GM23338 (cell line): Measurements from ENCODE around the gene C12orf56. TPM values are rescaled to one million over a fixed set of nuclear protein-coding genes. Genes with fewer than 3 reads are reported as not detected.

Experiments
- ATAC-seq: fragments of 200-7000 bp; cut with Tn5 transposase; 3 replicates; pipeline ENCODE4 v1.9.1; 2020
- DNase-seq: peaks from one replicate; pipeline ENCODE4 v3.0.0-alpha.2; 2015; ENCODE audit warnings: low spot score
- H2AFZ ChIP-seq: fragments of 200-600 bp; sonication (generic); 2 replicates; pipeline ENCODE4 v1.8.0; 2016; ENCODE audit warnings: antibody characterized with exemption, mild to moderate bottlenecking, moderate library complexity
- H3F3A ChIP-seq: fragments of 200-600 bp; sonication (generic); replicated peaks from 2 replicates; pipeline ENCODE4 v1.8.0; 2017; ENCODE audit warnings: antibody characterized with exemption, mixed run types, low read depth
- H3K27ac ChIP-seq: fragments of 200-600 bp; sonication (generic); 2 replicates; pipeline ENCODE4 v1.6.1; 2016; ENCODE audit warnings: low read depth
- H3K27me3 ChIP-seq: fragments of 200-600 bp; sonication (generic); 2 replicates; pipeline ENCODE4 v1.8.0; 2016; ENCODE audit warnings: mild to moderate bottlenecking, mixed run types, moderate library complexity; ENCODE audit not compliant: insufficient read depth
- H3K36me3 ChIP-seq: fragments of 200-600 bp; sonication (generic); 2 replicates; pipeline ENCODE4 v1.8.0; 2016; ENCODE audit warnings: mild to moderate bottlenecking; ENCODE audit not compliant: insufficient read depth
- H3K4me1 ChIP-seq: fragments of 200-600 bp; sonication (generic); 2 replicates; pipeline ENCODE4 v1.8.0; 2016; ENCODE audit warnings: mild to moderate bottlenecking, moderate library complexity; ENCODE audit not compliant: insufficient read depth
- H3K4me2 ChIP-seq: fragments of 200-600 bp; sonication (generic); 2 replicates; pipeline ENCODE4 v1.7.1; 2017; ENCODE audit warnings: mixed run types
- H3K4me3 ChIP-seq: fragments of 200-600 bp; sonication (generic); 2 replicates; pipeline ENCODE4 v1.6.1; 2016; ENCODE audit warnings: mixed run types
- H3K79me2 ChIP-seq: fragments of 200-600 bp; sonication (generic); replicated peaks from 2 replicates; pipeline ENCODE4 v1.8.0; 2017; ENCODE audit warnings: mild to moderate bottlenecking; ENCODE audit not compliant: insufficient read depth
- H3K9me2 ChIP-seq: fragments of 200-600 bp; sonication (generic); 2 replicates; pipeline ENCODE4 v1.8.0; 2017; ENCODE audit not compliant: insufficient read depth
- H4K20me1 ChIP-seq: fragments of 200-600 bp; sonication (generic); replicated peaks from 2 replicates; pipeline ENCODE4 v1.8.0; 2017; ENCODE audit warnings: mild to moderate bottlenecking; ENCODE audit not compliant: insufficient read depth
- H3K27ac Mint-ChIP-seq: 2 replicates; pipeline ENCODE4 v1.8.0; 2020; ENCODE audit warnings: inconsistent platforms, mild to moderate bottlenecking, moderate library complexity, mixed read lengths
- H3K27me3 Mint-ChIP-seq: 3 replicates; pipeline ENCODE4 v1.8.0; 2022; ENCODE audit warnings: low read depth, mild to moderate bottlenecking, moderate library complexity, mixed read lengths, inconsistent platforms; ENCODE audit not compliant: insufficient read depth, poor library complexity
- H3K36me3 Mint-ChIP-seq: 3 replicates; pipeline ENCODE4 v1.8.0; 2021; ENCODE audit warnings: low read depth, mild to moderate bottlenecking, inconsistent platforms, moderate library complexity, mixed read lengths
- H3K4me1 Mint-ChIP-seq: 3 replicates; pipeline ENCODE4 v1.8.0; 2020; ENCODE audit warnings: mild to moderate bottlenecking, inconsistent platforms, mixed read lengths
- H3K4me3 Mint-ChIP-seq: 3 replicates; pipeline ENCODE4 v1.8.0; 2021; ENCODE audit warnings: moderate library complexity, mild to moderate bottlenecking, inconsistent platforms, mixed read lengths
- H3K9me3 Mint-ChIP-seq: 3 replicates; pipeline ENCODE4 v1.8.0; 2020; ENCODE audit warnings: moderate library complexity, mild to moderate bottlenecking, inconsistent platforms, mixed read lengths
- CREB1 ChIP-seq: fragments of 250-450 bp; sonication (Bioruptor Pico); IDR thresholded peaks from 2 replicates; pipeline ENCODE4 v1.5.0; 2020; ENCODE audit warnings: low read depth, mild to moderate bottlenecking, moderate library complexity
- EZH2 ChIP-seq: fragments of 200-600 bp; sonication (generic); IDR thresholded peaks from one replicate; pipeline ENCODE4 v1.8.0; 2017; ENCODE audit warnings: antibody characterized with exemption, mild to moderate bottlenecking, low read depth; ENCODE audit not compliant: unreplicated experiment
- EZH2phosphoT487 ChIP-seq: fragments of 200-600 bp; sonication (generic); IDR thresholded peaks from one replicate; pipeline ENCODE4 v1.8.1; 2018; ENCODE audit warnings: antibody characterized with exemption; ENCODE audit not compliant: unreplicated experiment
- JUNB ChIP-seq: IDR thresholded peaks from one replicate; pipeline ENCODE4 v1.6.1; 2016; ENCODE audit warnings: antibody characterized with exemption; ENCODE audit not compliant: unreplicated experiment
- NANOG ChIP-seq: IDR thresholded peaks from 2 replicates; pipeline ENCODE4 v1.6.1; 2016; ENCODE audit warnings: antibody characterized with exemption, borderline replicate concordance
- POLR2AphosphoS5 ChIP-seq: IDR thresholded peaks from 2 replicates; pipeline ENCODE4 v1.6.1; 2016; ENCODE audit warnings: antibody characterized with exemption, low read depth
- REST ChIP-seq: IDR thresholded peaks from one replicate; pipeline ENCODE4 v1.6.1; 2018; ENCODE audit warnings: antibody characterized with exemption; ENCODE audit not compliant: unreplicated experiment
- STAT1 ChIP-seq: IDR thresholded peaks from one replicate; pipeline ENCODE4 v1.6.1; 2016; ENCODE audit warnings: antibody characterized with exemption; ENCODE audit not compliant: unreplicated experiment
- ZNF114 ChIP-seq: fragments of 250-450 bp; sonication (Bioruptor Pico); IDR thresholded peaks from 2 replicates; pipeline ENCODE4 v1.5.0; 2020; ENCODE audit warnings: mild to moderate bottlenecking, moderate library complexity
- ZNF331 ChIP-seq: fragments of 250-450 bp; sonication (Bioruptor Pico); IDR thresholded peaks from 2 replicates; pipeline ENCODE4 v1.5.0; 2020; ENCODE audit warnings: low read depth, mild to moderate bottlenecking, moderate library complexity
- polyA plus RNA-seq: library from polyadenylated mRNA; unstranded; fragments of >200 nt; fragmentation: Nextera tagmentation; extraction: Ambion mirVana; gene quantifications from 2 replicates; pipeline ENCODE4 v1.2.1, GENCODE V29; 2016
- total RNA-seq: library from RNA; depleted of rRNA; stranded (reverse); fragments of >200 nt; shearing (Covaris generic); gene quantifications from 2 replicates; pipeline ENCODE4 v1.2.3, GENCODE V29; 2014
- TF ChIP-seq, protein P1 (sequence below), 2 experiments: fragments of 200-600 bp in 1 of 2; sonication (generic) in 1 of 2; conservative IDR thresholded peaks; 2 replicates each; pipeline versions ENCODE4 v1.5.1 to v1.6.1; 2016 to 2017; ENCODE audit warnings: antibody characterized with exemption in 2 of 2, low read depth in 2 of 2, mild to moderate bottlenecking in 2 of 2, moderate library complexity in 1 of 2
- TF ChIP-seq, protein P2 (sequence below): fragments of 250-450 bp; sonication (Bioruptor Pico); IDR thresholded peaks from 2 replicates; pipeline ENCODE4 v1.5.0; 2020; ENCODE audit warnings: mild to moderate bottlenecking, moderate library complexity
- TF ChIP-seq, protein P3 (sequence below): IDR thresholded peaks from 2 replicates; pipeline ENCODE4 v1.6.1; 2016; ENCODE audit warnings: antibody characterized with exemption

Gene C12orf56
- total and polyA plus RNA-seq, 2 experiments from 2014 or later, result 6.4 to 9.3 TPM

- Histone ChIP-seq H3K4me3 (no peak overlapping the region), H3K9me2 (no peaks in the 10 kb centered on the region), H3K79me2 (no peaks in the 10 kb centered on the region), H2AFZ (0 out of 2 replicates have a peak overlapping the region, but pooled peaks have one; percentile 19), H3F3A (no peaks in the 10 kb centered on the region), H3K4me1 (no peaks in the 10 kb centered on the region), H3K4me2 (no peak overlapping the region), H3K36me3 (no peaks in the 10 kb centered on the region), H3K27ac (no peak overlapping the region), H3K27me3 (no peaks in the 10 kb centered on the region), H4K20me1 (no peaks in the 10 kb centered on the region)
- no peak for ATAC-seq
- Mint-ChIP-seq H3K27me3 (no peaks in the 10 kb centered on the region), H3K27ac (no peak overlapping the region), H3K36me3 (no peaks in the 10 kb centered on the region), H3K9me3 (peaks cover 5% of the 10 kb centered on the region; the same call in 1 of the 3 replicates), H3K4me1 (no peaks in the 10 kb centered on the region), H3K4me3 (no peak overlapping the region)
- TF ChIP-seq, protein P1, sequence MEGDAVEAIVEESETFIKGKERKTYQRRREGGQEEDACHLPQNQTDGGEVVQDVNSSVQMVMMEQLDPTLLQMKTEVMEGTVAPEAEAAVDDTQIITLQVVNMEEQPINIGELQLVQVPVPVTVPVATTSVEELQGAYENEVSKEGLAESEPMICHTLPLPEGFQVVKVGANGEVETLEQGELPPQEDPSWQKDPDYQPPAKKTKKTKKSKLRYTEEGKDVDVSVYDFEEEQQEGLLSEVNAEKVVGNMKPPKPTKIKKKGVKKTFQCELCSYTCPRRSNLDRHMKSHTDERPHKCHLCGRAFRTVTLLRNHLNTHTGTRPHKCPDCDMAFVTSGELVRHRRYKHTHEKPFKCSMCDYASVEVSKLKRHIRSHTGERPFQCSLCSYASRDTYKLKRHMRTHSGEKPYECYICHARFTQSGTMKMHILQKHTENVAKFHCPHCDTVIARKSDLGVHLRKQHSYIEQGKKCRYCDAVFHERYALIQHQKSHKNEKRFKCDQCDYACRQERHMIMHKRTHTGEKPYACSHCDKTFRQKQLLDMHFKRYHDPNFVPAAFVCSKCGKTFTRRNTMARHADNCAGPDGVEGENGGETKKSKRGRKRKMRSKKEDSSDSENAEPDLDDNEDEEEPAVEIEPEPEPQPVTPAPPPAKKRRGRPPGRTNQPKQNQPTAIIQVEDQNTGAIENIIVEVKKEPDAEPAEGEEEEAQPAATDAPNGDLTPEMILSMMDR (conservative IDR thresholded peaks at IDR 0.05; ENCODE audit: low read depth in 2 of 2), result no peak
- TF ChIP-seq EZH2phosphoT487 (no peak), POLR2AphosphoS5 (no peak), JUNB (no peak), ZNF331 (no peak), REST (no peak), CREB1 (CRISPR knock-in tag) (no peak), STAT1 (no peak), ZNF114 (no peak), EZH2 (no peak), NANOG (no peak)
- TF ChIP-seq, protein P2, sequence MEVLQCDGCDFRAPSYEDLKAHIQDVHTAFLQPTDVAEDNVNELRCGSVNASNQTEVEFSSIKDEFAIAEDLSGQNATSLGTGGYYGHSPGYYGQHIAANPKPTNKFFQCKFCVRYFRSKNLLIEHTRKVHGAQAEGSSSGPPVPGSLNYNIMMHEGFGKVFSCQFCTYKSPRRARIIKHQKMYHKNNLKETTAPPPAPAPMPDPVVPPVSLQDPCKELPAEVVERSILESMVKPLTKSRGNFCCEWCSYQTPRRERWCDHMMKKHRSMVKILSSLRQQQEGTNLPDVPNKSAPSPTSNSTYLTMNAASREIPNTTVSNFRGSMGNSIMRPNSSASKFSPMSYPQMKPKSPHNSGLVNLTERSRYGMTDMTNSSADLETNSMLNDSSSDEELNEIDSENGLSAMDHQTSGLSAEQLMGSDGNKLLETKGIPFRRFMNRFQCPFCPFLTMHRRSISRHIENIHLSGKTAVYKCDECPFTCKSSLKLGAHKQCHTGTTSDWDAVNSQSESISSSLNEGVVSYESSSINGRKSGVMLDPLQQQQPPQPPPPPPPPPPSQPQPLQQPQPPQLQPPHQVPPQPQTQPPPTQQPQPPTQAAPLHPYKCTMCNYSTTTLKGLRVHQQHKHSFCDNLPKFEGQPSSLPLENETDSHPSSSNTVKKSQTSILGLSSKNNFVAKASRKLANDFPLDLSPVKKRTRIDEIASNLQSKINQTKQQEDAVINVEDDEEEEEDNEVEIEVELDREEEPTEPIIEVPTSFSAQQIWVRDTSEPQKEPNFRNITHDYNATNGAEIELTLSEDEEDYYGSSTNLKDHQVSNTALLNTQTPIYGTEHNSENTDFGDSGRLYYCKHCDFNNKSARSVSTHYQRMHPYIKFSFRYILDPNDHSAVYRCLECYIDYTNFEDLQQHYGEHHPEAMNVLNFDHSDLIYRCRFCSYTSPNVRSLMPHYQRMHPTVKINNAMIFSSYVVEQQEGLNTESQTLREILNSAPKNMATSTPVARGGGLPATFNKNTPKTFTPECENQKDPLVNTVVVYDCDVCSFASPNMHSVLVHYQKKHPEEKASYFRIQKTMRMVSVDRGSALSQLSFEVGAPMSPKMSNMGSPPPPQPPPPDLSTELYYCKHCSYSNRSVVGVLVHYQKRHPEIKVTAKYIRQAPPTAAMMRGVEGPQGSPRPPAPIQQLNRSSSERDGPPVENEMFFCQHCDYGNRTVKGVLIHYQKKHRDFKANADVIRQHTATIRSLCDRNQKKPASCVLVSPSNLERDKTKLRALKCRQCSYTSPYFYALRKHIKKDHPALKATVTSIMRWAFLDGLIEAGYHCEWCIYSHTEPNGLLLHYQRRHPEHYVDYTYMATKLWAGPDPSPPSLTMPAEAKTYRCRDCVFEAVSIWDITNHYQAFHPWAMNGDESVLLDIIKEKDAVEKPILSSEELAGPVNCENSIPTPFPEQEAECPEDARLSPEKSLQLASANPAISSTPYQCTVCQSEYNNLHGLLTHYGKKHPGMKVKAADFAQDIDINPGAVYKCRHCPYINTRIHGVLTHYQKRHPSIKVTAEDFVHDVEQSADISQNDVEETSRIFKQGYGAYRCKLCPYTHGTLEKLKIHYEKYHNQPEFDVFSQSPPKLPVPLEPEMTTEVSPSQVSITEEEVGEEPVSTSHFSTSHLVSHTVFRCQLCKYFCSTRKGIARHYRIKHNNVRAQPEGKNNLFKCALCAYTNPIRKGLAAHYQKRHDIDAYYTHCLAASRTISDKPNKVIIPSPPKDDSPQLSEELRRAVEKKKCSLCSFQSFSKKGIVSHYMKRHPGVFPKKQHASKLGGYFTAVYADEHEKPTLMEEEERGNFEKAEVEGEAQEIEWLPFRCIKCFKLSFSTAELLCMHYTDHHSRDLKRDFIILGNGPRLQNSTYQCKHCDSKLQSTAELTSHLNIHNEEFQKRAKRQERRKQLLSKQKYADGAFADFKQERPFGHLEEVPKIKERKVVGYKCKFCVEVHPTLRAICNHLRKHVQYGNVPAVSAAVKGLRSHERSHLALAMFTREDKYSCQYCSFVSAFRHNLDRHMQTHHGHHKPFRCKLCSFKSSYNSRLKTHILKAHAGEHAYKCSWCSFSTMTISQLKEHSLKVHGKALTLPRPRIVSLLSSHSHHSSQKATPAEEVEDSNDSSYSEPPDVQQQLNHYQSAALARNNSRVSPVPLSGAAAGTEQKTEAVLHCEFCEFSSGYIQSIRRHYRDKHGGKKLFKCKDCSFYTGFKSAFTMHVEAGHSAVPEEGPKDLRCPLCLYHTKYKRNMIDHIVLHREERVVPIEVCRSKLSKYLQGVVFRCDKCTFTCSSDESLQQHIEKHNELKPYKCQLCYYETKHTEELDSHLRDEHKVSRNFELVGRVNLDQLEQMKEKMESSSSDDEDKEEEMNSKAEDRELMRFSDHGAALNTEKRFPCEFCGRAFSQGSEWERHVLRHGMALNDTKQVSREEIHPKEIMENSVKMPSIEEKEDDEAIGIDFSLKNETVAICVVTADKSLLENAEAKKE, result no peak
- TF ChIP-seq, protein P3, sequence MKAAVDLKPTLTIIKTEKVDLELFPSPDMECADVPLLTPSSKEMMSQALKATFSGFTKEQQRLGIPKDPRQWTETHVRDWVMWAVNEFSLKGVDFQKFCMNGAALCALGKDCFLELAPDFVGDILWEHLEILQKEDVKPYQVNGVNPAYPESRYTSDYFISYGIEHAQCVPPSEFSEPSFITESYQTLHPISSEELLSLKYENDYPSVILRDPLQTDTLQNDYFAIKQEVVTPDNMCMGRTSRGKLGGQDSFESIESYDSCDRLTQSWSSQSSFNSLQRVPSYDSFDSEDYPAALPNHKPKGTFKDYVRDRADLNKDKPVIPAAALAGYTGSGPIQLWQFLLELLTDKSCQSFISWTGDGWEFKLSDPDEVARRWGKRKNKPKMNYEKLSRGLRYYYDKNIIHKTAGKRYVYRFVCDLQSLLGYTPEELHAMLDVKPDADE, result no peak
- no peak for DNase-seq
Observed at GRCh38 chr12:64232196-64232595, 158.4 kb downstream of the C12orf56 start.
